DOHH2 (cell line): ENCODE results near the gene ANKRD9.

Experiments used
- EZH2phosphoT487 ChIP-seq: fragments of 200-600 bp; sonication (generic); IDR thresholded peaks from 2 replicates; pipeline ENCODE4 v1.6.1; 2017; ENCODE audit warnings: borderline replicate concordance, mild to moderate bottlenecking, antibody characterized with exemption, low read length, moderate library complexity, mixed read lengths
- TF ChIP-seq, protein P1 (sequence below): fragments of 200-600 bp; sonication (generic); IDR thresholded peaks from one replicate; pipeline ENCODE4 v1.5.1; 2014; ENCODE audit warnings: antibody characterized with exemption, mild to moderate bottlenecking, low read depth, low read length; ENCODE audit not compliant: poor library complexity, severe bottlenecking

- TF ChIP-seq, protein P1, sequence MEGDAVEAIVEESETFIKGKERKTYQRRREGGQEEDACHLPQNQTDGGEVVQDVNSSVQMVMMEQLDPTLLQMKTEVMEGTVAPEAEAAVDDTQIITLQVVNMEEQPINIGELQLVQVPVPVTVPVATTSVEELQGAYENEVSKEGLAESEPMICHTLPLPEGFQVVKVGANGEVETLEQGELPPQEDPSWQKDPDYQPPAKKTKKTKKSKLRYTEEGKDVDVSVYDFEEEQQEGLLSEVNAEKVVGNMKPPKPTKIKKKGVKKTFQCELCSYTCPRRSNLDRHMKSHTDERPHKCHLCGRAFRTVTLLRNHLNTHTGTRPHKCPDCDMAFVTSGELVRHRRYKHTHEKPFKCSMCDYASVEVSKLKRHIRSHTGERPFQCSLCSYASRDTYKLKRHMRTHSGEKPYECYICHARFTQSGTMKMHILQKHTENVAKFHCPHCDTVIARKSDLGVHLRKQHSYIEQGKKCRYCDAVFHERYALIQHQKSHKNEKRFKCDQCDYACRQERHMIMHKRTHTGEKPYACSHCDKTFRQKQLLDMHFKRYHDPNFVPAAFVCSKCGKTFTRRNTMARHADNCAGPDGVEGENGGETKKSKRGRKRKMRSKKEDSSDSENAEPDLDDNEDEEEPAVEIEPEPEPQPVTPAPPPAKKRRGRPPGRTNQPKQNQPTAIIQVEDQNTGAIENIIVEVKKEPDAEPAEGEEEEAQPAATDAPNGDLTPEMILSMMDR, result no peak
- no peak for TF ChIP-seq EZH2phosphoT487
Measured at GRCh38 chr14:102528431-102529170, 19.0 kb upstream of the ANKRD9 start.
